ENCODE results near the gene FDX2. TPM values are rescaled to one million over a fixed set of nuclear protein-coding genes. Genes with fewer than 3 reads are reported as not detected.

FDX2 gene
- polyA plus RNA-seq, 1 experiment, result 40.1 TPM

- TF ChIP-seq, protein P1, sequence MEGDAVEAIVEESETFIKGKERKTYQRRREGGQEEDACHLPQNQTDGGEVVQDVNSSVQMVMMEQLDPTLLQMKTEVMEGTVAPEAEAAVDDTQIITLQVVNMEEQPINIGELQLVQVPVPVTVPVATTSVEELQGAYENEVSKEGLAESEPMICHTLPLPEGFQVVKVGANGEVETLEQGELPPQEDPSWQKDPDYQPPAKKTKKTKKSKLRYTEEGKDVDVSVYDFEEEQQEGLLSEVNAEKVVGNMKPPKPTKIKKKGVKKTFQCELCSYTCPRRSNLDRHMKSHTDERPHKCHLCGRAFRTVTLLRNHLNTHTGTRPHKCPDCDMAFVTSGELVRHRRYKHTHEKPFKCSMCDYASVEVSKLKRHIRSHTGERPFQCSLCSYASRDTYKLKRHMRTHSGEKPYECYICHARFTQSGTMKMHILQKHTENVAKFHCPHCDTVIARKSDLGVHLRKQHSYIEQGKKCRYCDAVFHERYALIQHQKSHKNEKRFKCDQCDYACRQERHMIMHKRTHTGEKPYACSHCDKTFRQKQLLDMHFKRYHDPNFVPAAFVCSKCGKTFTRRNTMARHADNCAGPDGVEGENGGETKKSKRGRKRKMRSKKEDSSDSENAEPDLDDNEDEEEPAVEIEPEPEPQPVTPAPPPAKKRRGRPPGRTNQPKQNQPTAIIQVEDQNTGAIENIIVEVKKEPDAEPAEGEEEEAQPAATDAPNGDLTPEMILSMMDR (IDR thresholded peaks at IDR 0.05; ENCODE audit: insufficient read depth, low read depth, low read length), result no peak
- Histone ChIP-seq H3K27me3 (ENCODE audit: control insufficient read depth, insufficient read depth, low read length) (no peaks in the 10 kb centered on the region), H3K4me3 (ENCODE audit: low read depth, low read length) (no peak overlapping the region), H3K36me3 (ENCODE audit: control insufficient read depth, insufficient read depth, low read length) (peaks cover 43% of the 10 kb centered on the region)
- ChIA-PET CTCF (no interaction called here), POLR2A (no interaction called here)
- no peak for DNase-seq (ENCODE audit: low read depth)
Measured at GRCh38 chr19:10321874-10322835, 6.3 kb upstream of the FDX2 start.

DNA sequence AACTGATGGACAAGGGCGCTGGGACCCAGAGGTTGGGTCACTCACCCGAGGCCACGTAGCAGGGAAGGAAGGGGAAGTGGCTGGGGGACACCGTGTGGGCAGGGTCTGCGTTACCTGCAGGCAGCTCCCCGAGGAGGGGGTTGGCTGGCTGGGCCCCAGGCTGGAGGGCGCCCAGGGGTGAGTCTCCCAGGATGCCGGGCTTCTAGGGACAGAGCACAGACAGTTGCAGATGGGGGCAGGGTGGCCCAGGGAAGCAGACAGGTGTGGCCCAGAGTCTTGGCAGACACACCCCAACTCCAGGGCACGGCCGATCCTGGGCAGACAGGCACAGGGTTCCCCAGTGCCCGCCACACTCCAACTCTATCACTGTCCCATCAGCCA, 5.6 kb upstream of the FDX2 start:
- POLR2A ChIA-PET, result no interaction called here
- Histone ChIP-seq H3K27me3 (ENCODE audit: control insufficient read depth, insufficient read depth, low read length) (no peaks in the 10 kb centered on the region), H3K36me3 (ENCODE audit: control insufficient read depth, insufficient read depth, low read length) (peaks cover 45% of the 10 kb centered on the region), H3K4me3 (ENCODE audit: low read depth, low read length) (no peak overlapping the region)
- DNase-seq (ENCODE audit: low read depth), result no peak
- TF ChIP-seq, protein P1 (IDR thresholded peaks at IDR 0.05; ENCODE audit: insufficient read depth, low read depth, low read length), result no peak
- CTCF ChIA-PET, result no interaction called here

DNA sequence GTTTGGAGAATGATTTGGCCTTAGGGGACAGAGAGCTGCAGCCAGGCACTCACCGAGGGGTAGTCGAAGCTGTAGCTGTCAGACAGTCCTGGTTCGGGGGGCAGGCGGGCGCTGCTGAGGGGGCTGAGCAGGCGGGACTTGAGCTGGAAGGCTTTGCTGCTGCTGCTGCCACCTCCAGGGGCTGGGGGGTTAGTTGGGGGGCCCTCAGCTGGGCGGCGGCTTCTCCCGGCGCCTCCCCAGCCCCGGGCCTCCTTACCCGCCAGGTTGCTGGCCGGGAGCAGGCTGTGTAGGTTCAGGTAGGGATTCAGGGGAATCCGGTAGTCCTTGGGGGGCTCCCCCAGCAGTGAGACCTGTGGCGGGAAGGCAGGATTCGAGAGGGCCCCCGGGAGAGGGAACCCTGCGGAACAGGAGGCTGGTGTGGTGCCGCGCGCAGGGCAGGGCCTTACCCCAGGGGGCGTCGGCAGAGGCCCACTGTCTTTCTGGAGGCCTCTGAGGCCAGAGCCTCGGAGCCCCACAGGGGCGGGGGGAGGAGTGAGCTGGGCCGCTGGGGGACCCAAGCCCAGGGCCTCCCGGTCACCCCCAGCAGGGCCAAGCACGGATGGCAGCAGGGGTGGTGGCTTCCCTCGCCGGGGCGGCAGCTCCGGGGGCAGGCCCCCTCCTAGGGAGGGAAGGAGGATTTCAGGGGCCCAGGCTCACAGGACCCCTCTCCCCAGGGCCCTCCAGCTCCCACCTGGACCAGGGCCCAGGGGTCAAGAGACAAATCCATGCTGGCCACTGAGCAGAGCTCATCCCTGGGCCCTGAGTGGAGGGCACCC, 5.0 kb upstream of the FDX2 start:
- no peak overlapping the region for H3K4me3 ChIP-seq (ENCODE audit: low read depth, low read length)
- POLR2A ChIA-PET, result interaction anchor here (0.6 kb wide), 1 partner anchor 29 kb away, joined by 4 read pairs; no protein-coding TSS in a partner anchor

GRCh38 chr19:10318807-10319682, 3.2 kb upstream of the FDX2 start:
- Histone ChIP-seq H3K27me3 (ENCODE audit: control insufficient read depth, insufficient read depth, low read length) (no peaks in the 10 kb centered on the region), H3K4me3 (ENCODE audit: low read depth, low read length) (no peak overlapping the region), H3K36me3 (ENCODE audit: control insufficient read depth, insufficient read depth, low read length) (peaks cover 42% of the 10 kb centered on the region)
- POLR2A ChIA-PET, result interaction anchor here (0.6 kb wide), 1 partner anchor 81 kb away, joined by 12 read pairs; no protein-coding TSS in a partner anchor
- TF ChIP-seq, protein P1 (IDR thresholded peaks at IDR 0.05; ENCODE audit: insufficient read depth, low read depth, low read length), result no peak
- CTCF ChIA-PET, result no interaction called here
- DNase-seq (ENCODE audit: low read depth), result no peak

More for the DNA sequence above, 5.0 kb upstream of the FDX2 start:
- H3K27me3 ChIP-seq (ENCODE audit: control insufficient read depth, insufficient read depth, low read length), result no peaks in the 10 kb centered on the region
- TF ChIP-seq, protein P1 (IDR thresholded peaks at IDR 0.05; ENCODE audit: insufficient read depth, low read depth, low read length), result no peak
- H3K36me3 ChIP-seq (ENCODE audit: control insufficient read depth, insufficient read depth, low read length), result peaks cover 44% of the 10 kb centered on the region
- CTCF ChIA-PET, result interaction anchor here (0.6 kb wide), 1 partner anchor 16 kb away, joined by 3 read pairs; no protein-coding TSS in a partner anchor
- no peak for DNase-seq (ENCODE audit: low read depth)

All from BJ (cell line).